IPS-20b (cell line): ENCODE results near the gene DNAJC10.

Source experiments
- H3K27ac ChIP-seq: one replicate; pipeline ENCODE4 v1.5.1; 2013; ENCODE audit warnings: low read length
- H3K27me3 ChIP-seq: 2 replicates; pipeline ENCODE4 v1.6.1; 2013; ENCODE audit warnings: mild to moderate bottlenecking, low read length, inconsistent platforms; ENCODE audit not compliant: insufficient read depth
- H3K36me3 ChIP-seq: 2 replicates; pipeline ENCODE4 v1.6.1; 2013; ENCODE audit warnings: low read depth, mild to moderate bottlenecking, inconsistent platforms, low read length, moderate library complexity; ENCODE audit not compliant: insufficient read depth
- H3K4me1 ChIP-seq: 2 replicates; pipeline ENCODE4 v1.6.1; 2013; ENCODE audit warnings: mild to moderate bottlenecking, control low read depth, inconsistent platforms, low read length, moderate library complexity; ENCODE audit not compliant: insufficient read depth
- H3K4me3 ChIP-seq: 2 replicates; pipeline ENCODE4 v1.5.1; 2013; ENCODE audit warnings: mild to moderate bottlenecking, low read length, inconsistent platforms
- H3K9ac ChIP-seq: 2 replicates; pipeline ENCODE4 v1.6.1; 2013; ENCODE audit warnings: low read depth, mild to moderate bottlenecking, inconsistent platforms, low read length, moderate library complexity
- H3K9me3 ChIP-seq: 2 replicates; pipeline ENCODE4 v1.6.1; 2013; ENCODE audit warnings: mild to moderate bottlenecking, low read depth, low read length, inconsistent platforms; ENCODE audit not compliant: insufficient read depth

The DNAJC10 gene

DNA sequence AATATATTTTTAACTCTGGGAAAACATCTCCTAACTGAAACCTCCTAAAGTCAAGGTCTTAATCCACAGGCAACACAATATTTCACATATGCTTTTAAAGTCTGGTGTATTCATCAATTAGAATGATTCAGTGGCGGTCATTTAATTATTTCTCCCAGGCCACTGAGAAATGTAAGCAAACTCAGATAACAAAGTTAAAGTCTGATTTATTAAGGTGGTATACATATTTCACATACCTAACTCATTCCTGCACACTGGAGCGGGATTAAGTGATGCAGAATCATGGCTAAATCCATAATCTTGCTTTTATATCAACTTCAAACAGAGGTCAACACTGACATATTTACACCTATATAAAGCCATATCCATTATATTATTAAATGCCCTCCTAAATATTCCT lies 106.7 kb downstream of the DNAJC10 start:
- Histone ChIP-seq H3K4me3 (no peak overlapping the region), H3K4me1 (peaks cover 34% of the 10 kb centered on the region; the same call in 1 of the 2 replicates), H3K36me3 (no peaks in the 10 kb centered on the region), H3K27me3 (no peaks in the 10 kb centered on the region), H3K27ac (no peak overlapping the region), H3K9ac (no peak overlapping the region), H3K9me3 (no peaks in the 10 kb centered on the region)

DNA sequence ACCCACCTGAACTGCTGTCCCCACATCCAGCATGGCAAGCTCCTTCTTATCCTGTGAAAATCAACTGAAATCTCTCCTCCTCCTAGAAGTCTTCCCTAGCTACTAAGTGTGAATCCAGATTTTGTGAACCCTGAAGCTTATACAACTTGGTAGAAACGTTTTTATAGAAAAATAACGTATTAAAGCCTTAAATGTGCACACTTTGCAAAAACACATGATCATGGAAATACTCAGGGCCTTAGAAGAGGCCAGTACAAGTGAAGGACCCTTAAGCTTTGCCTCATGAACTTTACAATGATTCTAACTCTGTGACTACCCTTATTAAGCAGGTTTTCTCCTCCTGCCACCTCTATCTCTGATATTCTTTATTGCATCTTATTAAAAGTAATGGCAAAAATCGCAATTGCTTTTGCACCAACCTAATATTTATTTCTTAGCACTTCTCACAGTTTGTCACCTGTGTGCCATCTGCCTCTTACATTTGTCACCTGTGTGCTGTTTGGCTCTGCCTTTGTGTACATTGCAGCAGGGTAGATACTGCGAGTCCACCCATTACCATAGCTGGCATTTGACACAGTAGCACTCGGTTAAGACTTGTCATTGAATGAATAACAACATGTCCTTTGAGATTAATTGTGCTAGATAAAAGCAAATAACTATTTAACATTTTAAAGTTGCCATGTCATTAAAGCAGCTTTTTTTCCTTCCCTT lies 108.2 kb downstream of the DNAJC10 start:
- no peak overlapping the region for H3K27ac ChIP-seq
- H3K4me3 ChIP-seq = no peak overlapping the region
- no peaks in the 10 kb centered on the region for H3K27me3 ChIP-seq
- no peak overlapping the region for H3K9ac ChIP-seq
- no peaks in the 10 kb centered on the region for H3K36me3 ChIP-seq
- H3K9me3 ChIP-seq = no peaks in the 10 kb centered on the region
- peaks cover 23% of the 10 kb centered on the region; the same call in 1 of the 2 replicates for H3K4me1 ChIP-seq

DNA sequence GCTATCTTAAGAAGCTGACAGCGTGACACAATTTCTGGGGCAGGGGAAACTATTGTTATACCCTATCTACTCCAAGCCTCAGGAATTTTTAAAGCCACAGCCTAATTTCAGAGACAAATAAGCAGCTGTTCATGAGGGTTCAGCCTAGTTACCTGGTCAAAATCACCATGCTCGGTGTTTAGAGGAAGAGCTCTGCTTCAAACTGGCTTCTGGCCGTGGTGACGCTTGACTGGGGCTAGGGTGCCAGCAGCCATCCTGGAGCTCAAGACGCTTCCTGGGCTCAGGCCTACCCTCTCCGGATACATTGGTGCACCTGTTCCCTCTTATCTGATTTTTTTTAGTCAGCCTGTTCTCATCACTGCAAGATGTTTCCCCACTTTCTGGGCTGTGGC lies 108.7 kb downstream of the DNAJC10 start:
- peaks cover 17% of the 10 kb centered on the region; the same call in 1 of the 2 replicates for H3K4me1 ChIP-seq
- no peaks in the 10 kb centered on the region for H3K27me3 ChIP-seq

DNA sequence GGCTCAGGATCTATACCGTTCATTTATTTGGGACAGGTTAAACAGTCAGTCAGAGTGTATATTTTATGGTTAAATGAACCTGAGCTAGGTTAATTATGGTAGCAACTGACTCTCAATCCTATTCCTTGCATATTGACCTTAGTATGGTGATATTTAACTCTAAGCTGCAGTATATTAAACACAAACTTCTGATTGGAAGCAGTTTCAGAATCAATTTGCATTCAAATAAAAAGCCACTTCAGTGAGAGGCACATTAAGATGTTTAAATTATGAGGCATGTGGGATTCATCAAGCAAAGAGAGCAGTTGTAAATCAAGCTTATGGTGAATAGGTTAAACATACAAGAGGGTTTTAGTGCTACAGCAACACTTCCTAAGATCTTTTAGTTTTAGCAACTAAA lies 110.0 kb downstream of the DNAJC10 start:
- Histone ChIP-seq H3K27me3 (no peaks in the 10 kb centered on the region), H3K27ac (no peak overlapping the region), H3K4me3 (no peak overlapping the region), H3K9ac (no peak overlapping the region), H3K36me3 (no peaks in the 10 kb centered on the region), H3K4me1 (peaks cover 17% of the 10 kb centered on the region; the same call in 1 of the 2 replicates), H3K9me3 (no peaks in the 10 kb centered on the region)

More for the DNA sequence above, 108.7 kb downstream of the DNAJC10 start:
- Histone ChIP-seq H3K9me3 (no peaks in the 10 kb centered on the region), H3K4me3 (no peak overlapping the region), H3K9ac (no peak overlapping the region), H3K27ac (no peak overlapping the region), H3K36me3 (no peaks in the 10 kb centered on the region)

DNA sequence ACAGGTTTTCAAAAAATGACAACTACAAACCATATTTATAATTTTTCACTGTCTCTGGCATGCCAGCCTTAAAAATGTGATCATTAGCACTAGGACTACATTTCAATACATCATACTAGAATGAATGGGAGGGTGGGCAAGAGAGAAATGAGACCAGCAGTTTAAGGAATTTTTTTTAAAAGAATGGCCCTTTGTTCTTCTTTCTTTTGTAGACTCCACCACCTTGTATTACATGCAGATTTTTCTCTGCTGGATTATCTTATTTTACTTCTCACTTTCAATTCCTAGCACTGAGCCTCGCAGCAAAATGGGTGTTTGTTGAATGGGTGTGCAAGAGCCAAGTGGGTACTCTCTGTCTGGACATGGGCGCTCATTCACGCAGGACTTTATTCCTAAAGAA lies 110.4 kb downstream of the DNAJC10 start:
- H3K27me3 ChIP-seq = no peaks in the 10 kb centered on the region
- peaks cover 17% of the 10 kb centered on the region; the same call in 1 of the 2 replicates for H3K4me1 ChIP-seq
- no peaks in the 10 kb centered on the region for H3K36me3 ChIP-seq
- no peak overlapping the region for H3K27ac ChIP-seq
- H3K4me3 ChIP-seq = no peak overlapping the region
- no peaks in the 10 kb centered on the region for H3K9me3 ChIP-seq
- H3K9ac ChIP-seq = no peak overlapping the region

DNA sequence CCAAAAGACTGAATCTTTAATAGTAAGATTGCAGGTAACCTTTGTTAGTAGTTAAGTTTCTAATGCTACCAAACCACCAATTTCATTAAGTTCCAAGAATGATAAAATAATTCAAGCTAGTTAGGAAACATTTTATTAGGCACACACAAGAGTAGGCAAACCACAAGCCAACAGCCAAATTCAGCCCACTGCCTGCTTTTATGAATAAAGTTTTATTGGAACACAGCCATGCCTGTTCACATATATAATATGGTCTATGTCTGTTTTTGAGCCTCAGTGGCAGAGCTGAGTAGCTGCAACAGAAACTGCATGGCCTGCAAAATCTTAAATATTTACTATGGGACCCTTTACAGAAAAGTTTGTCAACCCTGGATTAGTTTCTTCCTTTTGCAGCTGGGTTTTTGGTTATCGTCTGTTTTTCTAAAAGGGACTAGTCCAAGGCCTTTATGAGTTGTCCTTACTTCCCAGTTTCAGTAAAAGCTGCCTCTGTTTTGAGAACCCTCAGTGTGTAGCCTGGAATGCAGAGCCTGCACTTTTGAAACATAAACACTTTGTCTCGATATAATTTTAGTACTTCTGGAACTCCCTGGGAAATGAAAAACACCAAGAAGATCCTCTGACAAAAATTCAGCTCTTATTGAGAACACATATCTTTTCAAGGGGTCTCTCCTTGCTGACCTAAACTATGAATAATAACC lies 111.3 kb downstream of the DNAJC10 start:
- Histone ChIP-seq H3K9me3 (no peaks in the 10 kb centered on the region), H3K36me3 (no peaks in the 10 kb centered on the region), H3K27me3 (no peaks in the 10 kb centered on the region), H3K4me3 (no peak overlapping the region), H3K4me1 (peaks cover 17% of the 10 kb centered on the region; the same call in 1 of the 2 replicates), H3K27ac (no peak overlapping the region), H3K9ac (no peak overlapping the region)

DNA sequence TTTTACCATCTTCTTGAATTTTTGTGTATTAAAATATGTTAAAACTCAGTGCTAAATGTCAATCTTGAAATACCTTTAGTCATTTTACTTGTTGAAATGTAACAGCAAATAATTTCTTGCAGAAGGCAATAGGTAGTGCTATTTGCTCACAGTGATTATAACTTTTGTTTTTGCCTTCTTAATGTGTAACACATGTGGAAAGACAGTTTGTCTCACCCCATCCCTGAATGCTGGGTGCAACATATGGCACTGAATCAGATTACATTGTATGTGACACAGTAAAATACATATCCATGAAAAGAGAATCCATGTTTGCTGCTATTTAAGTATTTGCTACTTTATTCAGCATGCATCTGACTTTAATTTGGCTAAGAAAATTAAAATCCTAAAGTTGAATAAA lies 115.0 kb downstream of the DNAJC10 start:
- H3K9me3 ChIP-seq = no peaks in the 10 kb centered on the region
- H3K36me3 ChIP-seq = no peaks in the 10 kb centered on the region
- H3K9ac ChIP-seq = no peak overlapping the region
- no peak overlapping the region for H3K27ac ChIP-seq
- peaks cover 13% of the 10 kb centered on the region; the same call in 1 of the 2 replicates for H3K4me1 ChIP-seq
- H3K4me3 ChIP-seq = no peak overlapping the region
- H3K27me3 ChIP-seq = no peaks in the 10 kb centered on the region

DNA sequence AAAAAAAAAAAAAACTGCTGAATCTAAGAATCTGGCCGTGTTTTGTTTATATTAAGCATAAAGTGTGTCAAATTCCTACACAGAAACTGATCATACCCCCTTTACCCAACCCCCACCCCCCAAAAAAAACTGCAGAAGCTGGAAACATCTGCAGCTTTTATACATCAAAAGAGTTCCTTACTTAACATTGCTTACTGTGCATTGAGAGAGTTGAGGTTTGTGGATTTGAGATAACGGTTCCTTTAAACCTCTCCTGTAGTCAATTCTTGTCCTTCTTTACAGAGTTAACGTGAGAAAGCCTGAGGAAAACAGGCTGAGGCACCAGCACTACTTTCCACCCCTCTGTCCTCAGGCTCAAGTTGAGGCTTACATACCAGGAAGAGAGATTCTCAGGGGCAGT lies 115.9 kb downstream of the DNAJC10 start:
- Histone ChIP-seq H3K36me3 (no peaks in the 10 kb centered on the region), H3K4me1 (peaks cover 11% of the 10 kb centered on the region; the same call in 1 of the 2 replicates), H3K9me3 (no peaks in the 10 kb centered on the region), H3K27me3 (no peaks in the 10 kb centered on the region), H3K27ac (no peak overlapping the region), H3K9ac (no peak overlapping the region), H3K4me3 (no peak overlapping the region)

DNA sequence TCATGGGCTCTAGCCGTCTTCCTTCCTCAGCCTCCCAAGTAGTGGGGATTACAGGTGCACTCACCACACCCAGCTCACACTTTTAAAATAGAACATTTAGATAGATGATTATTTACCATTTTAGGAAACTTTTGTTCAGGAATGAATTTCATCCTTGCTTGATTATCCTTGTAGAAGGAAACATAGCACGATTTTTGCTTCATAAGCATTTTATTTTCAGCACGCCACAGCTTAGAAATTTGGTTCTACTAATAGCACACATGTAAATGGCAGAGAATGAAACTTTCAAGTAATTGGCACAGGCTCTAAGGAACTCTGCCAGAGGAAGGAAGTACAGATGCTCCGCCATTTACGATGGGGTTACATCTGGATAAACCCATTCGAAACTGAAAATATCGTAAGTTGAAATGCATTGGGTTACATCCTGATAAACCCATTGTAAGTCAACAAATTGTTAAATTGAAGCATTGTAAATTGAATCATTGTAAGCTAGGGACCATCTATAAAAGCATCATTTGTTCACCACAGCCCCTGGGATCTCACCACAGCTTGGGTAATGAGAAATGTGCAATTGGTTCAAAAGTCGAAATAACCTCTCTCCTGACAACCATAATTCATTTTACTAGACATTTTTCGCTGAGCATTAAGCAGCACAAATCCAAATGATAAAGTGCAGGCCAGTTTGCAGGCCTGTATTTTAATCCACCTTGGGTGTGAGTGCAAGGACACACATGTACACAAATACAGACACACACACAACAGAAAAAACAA lies 117.2 kb downstream of the DNAJC10 start:
- H3K27ac ChIP-seq = no peak overlapping the region

DNA sequence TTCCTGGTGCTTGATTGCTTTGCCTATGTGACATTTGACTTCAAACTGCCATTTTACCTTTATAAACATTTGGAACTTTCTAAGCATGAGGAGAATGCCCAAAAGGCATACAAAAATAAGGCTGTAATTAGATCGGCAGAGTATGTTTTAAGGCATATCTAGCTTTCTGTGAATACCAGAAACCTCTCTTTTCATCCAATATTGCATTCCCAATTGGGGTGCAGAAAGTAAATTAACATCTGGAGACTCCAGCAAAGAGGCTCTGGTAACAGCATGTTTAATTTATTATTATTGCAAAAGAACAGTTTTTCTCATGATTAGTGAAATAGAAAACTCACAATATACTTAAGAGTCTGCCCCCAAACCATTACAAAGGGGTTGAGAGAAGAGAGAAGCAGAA lies 118.2 kb downstream of the DNAJC10 start:
- no peak overlapping the region for H3K27ac ChIP-seq
- peaks cover 10% of the 10 kb centered on the region; the same call in 1 of the 2 replicates for H3K4me1 ChIP-seq
- H3K9me3 ChIP-seq = no peaks in the 10 kb centered on the region
- no peaks in the 10 kb centered on the region for H3K27me3 ChIP-seq
- H3K36me3 ChIP-seq = no peaks in the 10 kb centered on the region
- H3K9ac ChIP-seq = no peak overlapping the region
- H3K4me3 ChIP-seq = no peak overlapping the region

More for the DNA sequence above, 117.2 kb downstream of the DNAJC10 start:
- Histone ChIP-seq H3K27me3 (no peaks in the 10 kb centered on the region), H3K9ac (no peak overlapping the region), H3K4me1 (peaks cover 10% of the 10 kb centered on the region; the same call in 1 of the 2 replicates), H3K9me3 (no peaks in the 10 kb centered on the region), H3K4me3 (no peak overlapping the region), H3K36me3 (no peaks in the 10 kb centered on the region)

DNA sequence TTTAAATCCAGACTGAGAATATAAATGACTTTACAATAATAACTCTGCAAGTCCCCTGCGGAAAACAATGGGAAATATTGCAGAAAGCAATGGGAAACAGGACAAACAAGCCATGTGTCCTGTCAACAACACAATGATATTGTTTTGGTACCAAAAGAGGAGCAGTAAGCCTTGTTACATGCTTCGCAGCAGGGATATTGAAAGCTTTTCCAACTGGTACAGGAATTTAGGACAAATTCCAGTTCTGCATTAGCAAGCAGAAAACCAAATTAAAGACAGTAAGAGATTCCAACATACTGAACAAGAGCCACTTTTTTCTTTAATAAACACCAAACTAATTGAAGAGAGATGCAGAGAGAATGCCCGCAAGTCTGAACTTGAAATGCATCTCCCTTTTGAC lies 120.4 kb downstream of the DNAJC10 start:
- peaks cover 10% of the 10 kb centered on the region; the same call in 1 of the 2 replicates for H3K4me1 ChIP-seq
- H3K4me3 ChIP-seq = no peak overlapping the region
- H3K27me3 ChIP-seq = no peaks in the 10 kb centered on the region
- no peak overlapping the region for H3K9ac ChIP-seq
- no peaks in the 10 kb centered on the region for H3K9me3 ChIP-seq
- no peak overlapping the region for H3K27ac ChIP-seq
- H3K36me3 ChIP-seq = no peaks in the 10 kb centered on the region
